Neural cell (in vitro differentiated cells): ENCODE results near the gene SRRM1.

Experiments used
- EP300 ChIP-seq: fragments of 450-650 bp; conservative IDR thresholded peaks from 2 replicates; pipeline ENCODE4 v1.6.1; 2014; ENCODE audit warnings: antibody characterized with exemption, mild to moderate bottlenecking, moderate library complexity; ENCODE audit not compliant: poor library complexity, severe bottlenecking
- EZH2 ChIP-seq: fragments of 200-600, 300-800 bp; shearing (Covaris generic), sonication (generic); IDR thresholded peaks from 2 replicates; pipeline ENCODE4 v1.6.1; 2014; ENCODE audit warnings: antibody characterized with exemption, low read length, borderline replicate concordance, mild to moderate bottlenecking; ENCODE audit not compliant: insufficient read depth, poor library complexity, severe bottlenecking
- MXI1 ChIP-seq: fragments of 450-650 bp; conservative IDR thresholded peaks from 2 replicates; pipeline ENCODE4 v1.6.1; 2014; ENCODE audit warnings: antibody characterized with exemption, mild to moderate bottlenecking; ENCODE audit not compliant: poor library complexity, severe bottlenecking
- POLR2AphosphoS5 ChIP-seq: IDR thresholded peaks from 2 replicates; pipeline ENCODE4 v1.6.1; 2012
- RAD21 ChIP-seq: fragments of 450-650 bp; conservative IDR thresholded peaks from 2 replicates; pipeline ENCODE4 v1.6.1; 2014; ENCODE audit warnings: antibody characterized with exemption, mild to moderate bottlenecking, moderate library complexity
- TF ChIP-seq, protein P1 (sequence below): fragments of 450-650 bp; IDR thresholded peaks from 2 replicates; pipeline ENCODE4 v1.5.1; 2014; ENCODE audit warnings: antibody characterized with exemption, mild to moderate bottlenecking, moderate library complexity; ENCODE audit not compliant: poor library complexity, severe bottlenecking
- TF ChIP-seq, protein P2 (sequence below): IDR thresholded peaks from 2 replicates; pipeline ENCODE4 v1.6.1; 2012; ENCODE audit warnings: borderline replicate concordance

DNA sequence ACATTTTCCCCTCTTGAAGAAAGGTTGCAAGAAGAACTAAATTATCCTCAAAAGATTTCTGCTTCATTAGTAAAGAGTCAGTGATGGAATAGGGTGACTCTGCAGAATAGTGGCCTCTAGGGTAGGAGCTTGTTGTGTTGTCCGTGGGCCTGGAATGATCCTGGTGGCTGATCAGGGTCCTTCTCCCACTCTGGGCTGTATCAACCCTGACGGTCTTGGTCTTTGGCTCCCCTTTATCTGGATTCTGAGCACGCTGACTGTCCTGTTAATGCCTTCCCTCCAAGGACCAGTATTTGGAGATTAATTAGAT is 36.9 kb upstream of the SRRM1 start:
- TF ChIP-seq RAD21 (no peak), EP300 (no peak), EZH2 (no peak), POLR2AphosphoS5 (no peak), MXI1 (no peak)
- TF ChIP-seq, protein P1, sequence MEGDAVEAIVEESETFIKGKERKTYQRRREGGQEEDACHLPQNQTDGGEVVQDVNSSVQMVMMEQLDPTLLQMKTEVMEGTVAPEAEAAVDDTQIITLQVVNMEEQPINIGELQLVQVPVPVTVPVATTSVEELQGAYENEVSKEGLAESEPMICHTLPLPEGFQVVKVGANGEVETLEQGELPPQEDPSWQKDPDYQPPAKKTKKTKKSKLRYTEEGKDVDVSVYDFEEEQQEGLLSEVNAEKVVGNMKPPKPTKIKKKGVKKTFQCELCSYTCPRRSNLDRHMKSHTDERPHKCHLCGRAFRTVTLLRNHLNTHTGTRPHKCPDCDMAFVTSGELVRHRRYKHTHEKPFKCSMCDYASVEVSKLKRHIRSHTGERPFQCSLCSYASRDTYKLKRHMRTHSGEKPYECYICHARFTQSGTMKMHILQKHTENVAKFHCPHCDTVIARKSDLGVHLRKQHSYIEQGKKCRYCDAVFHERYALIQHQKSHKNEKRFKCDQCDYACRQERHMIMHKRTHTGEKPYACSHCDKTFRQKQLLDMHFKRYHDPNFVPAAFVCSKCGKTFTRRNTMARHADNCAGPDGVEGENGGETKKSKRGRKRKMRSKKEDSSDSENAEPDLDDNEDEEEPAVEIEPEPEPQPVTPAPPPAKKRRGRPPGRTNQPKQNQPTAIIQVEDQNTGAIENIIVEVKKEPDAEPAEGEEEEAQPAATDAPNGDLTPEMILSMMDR, result no peak
- TF ChIP-seq, protein P2, sequence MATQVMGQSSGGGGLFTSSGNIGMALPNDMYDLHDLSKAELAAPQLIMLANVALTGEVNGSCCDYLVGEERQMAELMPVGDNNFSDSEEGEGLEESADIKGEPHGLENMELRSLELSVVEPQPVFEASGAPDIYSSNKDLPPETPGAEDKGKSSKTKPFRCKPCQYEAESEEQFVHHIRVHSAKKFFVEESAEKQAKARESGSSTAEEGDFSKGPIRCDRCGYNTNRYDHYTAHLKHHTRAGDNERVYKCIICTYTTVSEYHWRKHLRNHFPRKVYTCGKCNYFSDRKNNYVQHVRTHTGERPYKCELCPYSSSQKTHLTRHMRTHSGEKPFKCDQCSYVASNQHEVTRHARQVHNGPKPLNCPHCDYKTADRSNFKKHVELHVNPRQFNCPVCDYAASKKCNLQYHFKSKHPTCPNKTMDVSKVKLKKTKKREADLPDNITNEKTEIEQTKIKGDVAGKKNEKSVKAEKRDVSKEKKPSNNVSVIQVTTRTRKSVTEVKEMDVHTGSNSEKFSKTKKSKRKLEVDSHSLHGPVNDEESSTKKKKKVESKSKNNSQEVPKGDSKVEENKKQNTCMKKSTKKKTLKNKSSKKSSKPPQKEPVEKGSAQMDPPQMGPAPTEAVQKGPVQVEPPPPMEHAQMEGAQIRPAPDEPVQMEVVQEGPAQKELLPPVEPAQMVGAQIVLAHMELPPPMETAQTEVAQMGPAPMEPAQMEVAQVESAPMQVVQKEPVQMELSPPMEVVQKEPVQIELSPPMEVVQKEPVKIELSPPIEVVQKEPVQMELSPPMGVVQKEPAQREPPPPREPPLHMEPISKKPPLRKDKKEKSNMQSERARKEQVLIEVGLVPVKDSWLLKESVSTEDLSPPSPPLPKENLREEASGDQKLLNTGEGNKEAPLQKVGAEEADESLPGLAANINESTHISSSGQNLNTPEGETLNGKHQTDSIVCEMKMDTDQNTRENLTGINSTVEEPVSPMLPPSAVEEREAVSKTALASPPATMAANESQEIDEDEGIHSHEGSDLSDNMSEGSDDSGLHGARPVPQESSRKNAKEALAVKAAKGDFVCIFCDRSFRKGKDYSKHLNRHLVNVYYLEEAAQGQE, result no peak
